Sciatic nerve (tissue), 2 donors: ENCODE results near the gene TOMM5. TPM values are rescaled to one million over a fixed set of nuclear protein-coding genes. Genes with fewer than 3 reads are reported as not detected.

Source experiments
- ATAC-seq: fragments of 200-7000 bp; cut with Tn5 transposase; one replicate; pipeline ENCODE4 v1.9.1; 2020; ENCODE audit warnings: mild to moderate bottlenecking, moderate library complexity
- DNase-seq: peaks from one replicate; pipeline ENCODE4 v3.0.0-alpha.2; 2020; ENCODE audit warnings: low spot score
- intact Hi-C: fragments of 100-400 bp; cut with DNase I; formaldehyde crosslinking; loops from one replicate; pipeline ENCODE4 v1.14.2; 2022
- total RNA-seq: library from RNA; stranded (reverse); fragmentation: NEBNext Ultra II Directional; extraction: Animal tissue kit (Norgen Biotek cat#: 25700); gene quantifications from one replicate; pipeline ENCODE4 v1.2.1, GENCODE V29; 2021
- donor health status: DM: no; HTN: no; CAD: no.
- donor health status: DM: no; HTN: no; CAD: no.

Gene TOMM5
- total RNA-seq, 1 donor from 2014 or later = 60.0 TPM

DNA sequence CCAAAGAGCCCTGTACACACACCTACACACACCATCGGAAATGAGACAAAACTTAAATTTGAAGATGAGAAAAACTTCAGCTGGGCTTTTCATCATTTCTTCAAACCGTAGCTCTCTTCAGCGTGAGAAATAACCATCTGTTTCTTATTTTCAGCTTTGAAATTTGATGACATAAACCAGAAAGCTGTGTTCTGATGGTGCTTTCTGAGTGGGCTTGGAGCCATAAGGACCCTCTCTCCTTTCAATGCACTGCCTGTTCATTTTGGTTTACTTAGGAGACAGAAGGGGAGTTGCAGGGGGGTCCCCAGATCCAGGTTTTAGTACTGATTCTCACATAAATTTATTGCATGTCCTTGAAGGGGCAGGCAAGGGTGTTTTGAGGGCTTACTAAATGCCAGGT lies 25.7 kb downstream of the TOMM5 start:
- no peak for ATAC-seq
- DNase-seq = no peak
- intact Hi-C loops = no loop called here

DNA sequence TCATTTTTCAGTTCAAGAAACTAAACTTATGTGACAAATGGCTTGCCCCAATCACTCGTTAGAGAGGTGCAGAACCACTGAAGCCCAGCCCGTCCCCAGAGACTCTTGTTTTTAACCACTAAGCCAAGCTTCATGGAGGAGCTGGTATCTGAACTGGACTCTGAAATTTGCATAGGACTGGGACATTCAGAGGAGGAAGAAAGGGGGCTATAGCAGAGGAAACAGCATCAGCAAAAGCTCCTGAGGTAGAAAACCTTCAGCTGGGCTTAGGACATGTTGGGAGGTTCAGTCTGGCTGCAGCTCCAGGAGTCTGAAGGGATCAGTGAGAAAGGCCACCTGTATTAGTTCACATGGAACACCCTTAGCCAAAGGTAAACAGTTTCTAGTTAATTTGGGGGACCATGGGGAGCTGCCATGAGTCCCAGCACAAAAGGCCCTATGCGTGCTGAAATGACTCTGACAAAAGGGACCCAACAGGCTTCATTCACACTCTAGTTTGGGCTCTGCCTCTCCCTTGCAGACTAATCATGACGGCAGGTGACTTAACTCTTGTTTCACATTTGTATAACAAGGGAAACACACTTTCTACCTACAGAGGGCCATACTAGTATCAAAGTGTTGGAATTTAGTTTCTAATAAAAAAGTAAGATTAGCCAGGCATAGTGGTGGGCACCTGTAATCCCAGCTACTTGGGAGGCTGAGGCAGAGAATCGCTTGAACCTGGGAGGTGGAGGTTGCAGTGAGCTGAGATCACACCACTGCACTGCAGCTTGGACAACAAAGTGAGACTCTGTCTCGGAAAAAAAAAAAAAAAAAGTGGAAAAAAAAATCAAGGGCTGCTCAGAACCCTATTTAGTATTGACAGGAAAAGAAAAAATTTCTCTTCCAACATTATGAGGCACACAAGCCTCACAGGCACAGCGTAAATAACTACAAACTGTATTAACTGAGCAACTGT lies 26.5 kb downstream of the TOMM5 start:
- ATAC-seq = no peak
- intact Hi-C loops = no loop called here
- no peak for DNase-seq

DNA sequence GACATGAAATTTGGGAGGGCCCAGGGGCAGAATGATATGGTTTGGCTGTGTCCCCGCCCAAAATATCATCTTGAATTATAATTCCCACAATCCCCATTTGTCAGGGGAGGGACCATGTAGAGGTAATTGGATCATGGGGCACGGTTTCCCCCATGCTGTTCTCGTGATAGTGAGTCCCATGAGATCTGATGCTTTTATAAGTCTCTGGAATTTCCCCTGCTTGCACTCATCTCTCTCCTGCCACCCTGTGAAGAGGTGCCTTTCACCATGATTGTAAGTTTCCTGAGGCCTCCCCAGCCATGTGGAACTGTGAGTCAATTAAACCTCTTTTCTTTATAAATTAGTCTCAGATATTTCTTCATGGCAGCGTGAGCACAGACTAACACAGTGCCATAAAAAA lies 27.5 kb downstream of the TOMM5 start:
- ATAC-seq (no peak), DNase-seq (no peak)
- intact Hi-C loops = no loop called here

DNA sequence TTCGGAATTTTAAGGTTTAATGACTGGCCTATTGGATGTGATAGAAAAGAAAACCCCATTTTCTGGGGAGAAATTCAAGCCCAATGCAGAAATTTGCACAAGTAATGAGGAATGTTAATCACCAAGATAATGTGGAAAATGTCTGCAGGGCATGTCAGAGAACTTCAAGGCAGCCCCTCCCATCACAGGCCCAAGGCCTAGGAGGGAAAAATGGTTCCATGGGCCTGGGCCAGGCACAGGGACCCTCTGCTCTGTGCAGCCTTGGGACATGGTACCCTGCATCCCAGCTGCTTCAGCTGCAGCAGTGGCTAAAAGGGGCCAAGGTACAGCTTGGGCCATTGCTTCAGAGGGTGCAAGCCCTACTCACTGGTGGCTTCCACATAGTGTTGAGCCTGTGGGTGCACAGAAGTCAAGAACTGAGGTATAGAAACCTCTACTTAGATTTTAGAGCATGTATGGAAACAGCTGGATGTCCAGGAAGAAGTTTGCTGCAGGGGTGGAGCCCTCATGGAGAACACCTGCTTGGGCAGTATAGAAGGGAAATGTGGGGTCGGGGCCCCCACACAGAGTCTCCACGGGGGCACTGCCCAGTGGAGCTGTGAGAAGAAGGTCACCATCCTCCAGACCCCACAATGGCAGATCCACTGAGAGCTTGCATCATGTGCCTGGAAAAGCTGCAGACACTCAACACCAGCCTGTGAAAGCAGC lies 28.4 kb downstream of the TOMM5 start:
- ATAC-seq (no peak), DNase-seq (no peak)
- intact Hi-C loops = no loop called here

DNA sequence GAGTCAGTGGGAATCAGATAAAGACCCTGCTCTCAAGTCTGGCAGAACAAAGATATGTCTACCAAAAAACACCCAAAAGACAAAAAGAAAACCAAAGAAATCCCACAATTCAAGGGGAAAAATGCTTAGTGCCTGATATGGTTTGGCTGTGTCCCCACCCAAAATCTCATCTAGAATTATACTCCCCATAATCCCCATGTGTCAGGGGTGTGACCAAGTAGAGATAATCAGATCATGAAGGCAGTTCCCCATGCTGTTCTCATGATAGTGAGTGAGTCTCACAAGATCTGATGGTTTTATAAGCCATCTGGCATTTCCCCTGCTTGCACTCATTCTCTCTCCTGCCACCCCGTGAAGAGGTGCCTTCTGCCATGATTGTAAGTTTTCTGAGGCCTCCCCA lies 29.6 kb downstream of the TOMM5 start:
- DNase-seq (no peak), ATAC-seq (no peak)
- intact Hi-C loops = no loop called here

DNA sequence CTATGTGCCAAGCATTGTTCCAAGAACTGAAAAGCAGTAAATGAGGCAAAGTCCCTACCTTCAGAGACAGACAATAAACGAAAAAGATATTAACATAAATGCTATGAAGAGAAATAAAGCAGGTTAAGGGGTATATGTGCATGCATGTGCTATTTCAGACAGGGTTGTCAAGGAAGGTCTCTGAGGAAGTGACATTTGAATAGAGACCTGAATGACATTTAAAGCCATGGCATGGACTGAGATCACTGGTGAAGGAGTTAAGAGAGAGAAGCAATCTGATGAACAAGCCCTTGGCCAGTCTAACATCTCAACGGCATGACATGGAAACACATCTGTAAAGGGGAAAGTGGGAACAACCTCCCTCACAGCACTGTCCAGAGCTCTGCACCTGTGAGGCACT lies 30.7 kb downstream of the TOMM5 start:
- DNase-seq (no peak), ATAC-seq (no peak)
- intact Hi-C loops = no loop called here

DNA sequence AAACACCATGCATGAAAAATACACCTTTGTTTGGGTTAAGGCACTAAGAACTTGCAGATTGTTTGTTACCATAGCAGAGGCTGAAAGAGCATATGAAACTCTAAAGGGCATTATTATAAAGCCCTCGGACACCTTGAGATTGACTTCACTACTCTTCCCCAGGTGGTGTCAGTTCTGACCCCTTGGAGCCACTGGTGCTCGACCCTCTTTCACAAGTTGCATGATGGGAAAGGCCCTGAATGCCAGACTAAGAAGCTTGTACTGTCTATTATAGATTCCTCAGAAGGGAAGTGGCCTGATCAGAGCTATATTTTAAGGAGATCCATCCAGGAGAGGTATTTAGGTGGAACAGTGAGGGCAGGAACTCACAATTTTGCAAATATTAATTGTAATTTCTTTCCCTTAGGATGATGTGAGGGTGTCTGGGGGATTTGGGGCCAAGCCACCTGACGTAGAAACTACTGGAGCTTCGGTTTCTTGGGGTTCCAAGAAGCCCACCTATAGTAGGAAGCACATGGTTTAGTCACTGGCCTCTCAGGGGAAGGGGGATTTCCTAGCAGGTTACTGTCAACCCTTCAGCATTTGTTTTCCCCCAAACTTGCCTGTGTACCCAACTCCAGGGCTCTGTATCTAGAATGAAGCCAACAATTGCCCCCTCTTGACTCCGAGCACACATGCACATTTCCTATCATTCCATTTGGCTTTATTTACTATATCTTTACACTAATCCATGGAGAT lies 32.4 kb downstream of the TOMM5 start:
- ATAC-seq = no peak
- intact Hi-C loops = no loop called here
- no peak for DNase-seq

DNA sequence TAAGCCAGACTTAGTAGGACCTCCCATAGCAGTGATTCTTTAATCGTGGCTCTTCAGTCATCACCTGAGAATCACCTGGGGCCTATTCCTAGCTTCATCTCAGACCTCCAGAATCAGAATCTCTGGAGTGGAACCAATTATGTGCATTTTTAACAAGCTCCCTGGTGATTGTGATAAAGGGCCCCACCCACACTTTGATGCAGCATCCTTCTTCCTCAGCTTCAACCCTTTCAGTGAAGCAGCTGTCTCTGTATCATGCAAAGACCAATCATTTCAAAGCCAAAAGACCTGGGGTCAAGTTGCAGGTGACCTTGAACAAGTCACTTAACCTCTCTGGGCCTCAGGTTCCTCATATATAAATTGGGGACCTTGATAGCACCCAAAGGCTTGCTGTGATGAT lies 33.3 kb downstream of the TOMM5 start:
- no peak for ATAC-seq
- intact Hi-C loops = no loop called here
- no peak for DNase-seq

DNA sequence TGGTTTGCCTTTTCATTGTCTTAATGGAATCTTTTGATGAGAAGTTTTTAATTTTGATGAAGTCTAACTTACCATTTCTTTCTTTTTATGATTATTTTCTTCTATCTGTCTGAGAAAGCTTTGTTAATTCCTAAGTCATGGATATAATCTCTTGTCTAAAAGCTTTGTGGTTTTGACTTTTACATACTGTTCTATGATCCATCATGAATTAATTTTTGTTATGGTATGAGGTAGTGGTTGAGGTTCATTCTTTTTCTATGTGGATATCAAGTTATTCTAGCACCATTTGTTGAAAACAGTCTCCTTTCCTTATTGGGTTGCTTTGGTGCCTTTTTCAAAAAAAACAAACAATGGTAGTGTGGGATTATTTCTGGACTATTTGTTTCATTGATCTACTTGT lies 36.6 kb downstream of the TOMM5 start:
- ATAC-seq = no peak
- intact Hi-C loops = no loop called here
- DNase-seq = no peak

DNA sequence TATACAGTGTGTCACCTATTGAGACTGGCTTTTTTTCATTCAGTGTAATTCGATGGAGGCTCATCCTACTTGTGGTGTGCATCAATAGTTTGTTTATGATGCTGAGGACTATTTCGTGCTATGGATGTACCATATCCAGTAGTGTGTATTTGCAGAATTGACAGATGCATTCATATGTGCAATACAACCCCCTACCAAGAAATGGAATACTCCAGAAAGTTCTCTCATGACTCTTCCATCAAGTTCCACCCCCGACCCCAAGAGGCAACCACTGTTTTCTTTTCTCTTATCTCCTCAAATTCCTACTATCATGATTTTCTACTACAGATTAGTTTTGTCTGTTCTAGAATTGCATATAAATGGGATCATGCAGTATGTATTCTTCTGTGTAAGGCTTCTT lies 38.1 kb downstream of the TOMM5 start:
- DNase-seq (no peak), ATAC-seq (no peak)
- intact Hi-C loops = no loop called here

DNA sequence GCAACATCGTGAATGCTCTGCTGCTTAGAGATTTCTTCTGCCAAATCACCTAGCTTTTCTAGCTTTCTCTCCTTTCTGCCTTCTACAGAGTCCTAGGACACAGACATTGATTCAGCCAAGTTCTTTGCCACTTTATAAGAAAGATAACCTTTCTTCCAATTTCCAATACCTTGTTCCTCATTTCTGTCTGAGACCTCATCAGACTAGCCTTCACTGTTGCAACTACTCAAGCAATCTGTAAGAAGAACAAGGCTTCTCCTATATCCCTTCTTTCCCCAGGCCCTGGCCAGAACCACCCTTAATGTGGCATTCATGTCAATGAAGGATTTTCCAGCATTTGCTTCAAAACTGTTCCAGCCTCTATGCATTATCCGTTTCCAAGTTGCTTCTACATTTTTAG lies 40.5 kb downstream of the TOMM5 start:
- intact Hi-C loops = no loop called here
- DNase-seq = no peak
- ATAC-seq = no peak

DNA sequence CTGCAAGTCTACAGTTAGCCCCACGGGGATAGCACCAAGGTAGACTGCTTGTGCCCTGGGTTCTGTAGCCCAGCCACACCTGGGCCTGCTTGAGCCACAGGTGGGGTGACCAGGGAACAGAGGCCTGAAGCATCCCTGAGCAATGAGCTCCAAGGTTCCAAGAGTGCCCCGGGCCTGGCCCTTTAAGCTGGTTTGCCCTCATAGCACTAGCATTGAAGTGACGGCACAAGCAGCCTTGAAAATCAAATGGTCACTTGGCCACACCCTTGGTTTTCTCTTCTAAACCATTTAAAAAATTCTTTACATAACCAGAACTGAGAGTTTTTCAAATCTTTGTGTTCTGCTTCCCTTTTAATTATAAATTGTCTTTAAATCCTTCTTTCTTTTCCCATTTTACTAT lies 40.9 kb downstream of the TOMM5 start:
- ATAC-seq (no peak), DNase-seq (no peak)
- intact Hi-C loops = no loop called here

DNA sequence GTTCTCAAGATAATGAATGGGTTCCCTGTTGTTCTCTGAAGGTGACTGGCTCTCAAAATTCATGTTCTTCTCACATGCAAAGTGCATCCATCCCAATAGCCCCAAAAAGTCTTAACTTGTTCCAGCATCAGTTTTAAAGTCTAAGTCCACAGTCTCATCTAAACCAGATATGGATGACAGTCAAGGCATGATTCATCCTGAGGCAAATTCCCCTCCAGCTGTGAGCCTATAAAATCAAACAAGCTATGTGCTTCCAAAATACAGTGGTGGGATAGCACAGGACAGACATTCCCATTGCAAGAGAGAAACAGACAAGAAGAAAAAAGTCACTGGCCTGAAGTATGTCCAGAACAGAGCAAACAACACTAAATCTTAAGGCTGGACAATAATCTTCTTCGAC lies 41.6 kb downstream of the TOMM5 start:
- ATAC-seq = no peak
- no peak for DNase-seq
- intact Hi-C loops = no loop called here

DNA sequence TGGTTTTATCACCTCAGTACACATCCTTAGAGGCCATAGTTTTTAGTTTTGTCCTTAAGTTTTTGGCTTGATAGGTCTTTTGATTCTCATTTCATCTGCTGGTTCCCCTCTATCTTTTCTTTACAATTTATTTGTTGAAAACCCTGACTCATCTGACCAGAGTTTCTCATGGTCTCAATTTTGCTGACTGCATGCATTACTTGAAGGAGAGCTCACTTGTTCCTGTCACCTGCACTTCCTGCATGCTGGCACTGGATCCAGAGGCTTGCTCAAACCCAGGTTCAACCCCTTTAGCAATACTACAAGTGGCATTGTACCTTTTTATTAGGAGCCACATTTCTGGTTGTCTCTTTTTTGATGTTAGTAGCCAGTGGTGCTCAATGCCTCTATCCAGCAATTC lies 42.9 kb downstream of the TOMM5 start:
- DNase-seq (no peak), ATAC-seq (no peak)
- intact Hi-C loops = no loop called here

DNA sequence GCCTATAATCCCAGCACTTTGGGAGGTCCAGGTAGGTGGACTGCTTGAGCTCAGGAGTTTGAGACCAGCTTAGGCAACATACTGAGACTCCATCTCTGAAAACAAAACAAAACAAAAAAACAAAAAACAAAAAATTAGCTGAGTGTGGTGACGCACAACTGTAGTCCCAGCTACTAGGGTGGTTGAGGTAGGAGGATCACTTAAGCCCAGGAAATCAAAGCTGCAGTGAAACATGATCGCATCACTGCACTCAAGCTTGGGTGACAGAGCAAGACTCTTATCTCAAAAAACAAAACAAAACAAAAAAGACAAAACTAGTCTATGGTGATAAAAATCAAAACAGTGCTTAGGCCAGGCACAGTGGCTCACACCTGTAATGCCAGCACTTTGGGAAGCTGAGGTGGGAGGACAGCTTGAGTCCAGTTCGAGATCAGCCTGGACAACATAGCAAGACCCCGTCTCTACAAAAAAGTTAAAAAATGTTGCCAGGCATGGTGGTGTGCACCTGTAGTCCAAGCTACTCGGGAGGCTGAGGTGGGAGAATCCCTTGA lies 45.0 kb downstream of the TOMM5 start:
- DNase-seq = no peak
- ATAC-seq = no peak
- intact Hi-C loops = no loop called here

DNA sequence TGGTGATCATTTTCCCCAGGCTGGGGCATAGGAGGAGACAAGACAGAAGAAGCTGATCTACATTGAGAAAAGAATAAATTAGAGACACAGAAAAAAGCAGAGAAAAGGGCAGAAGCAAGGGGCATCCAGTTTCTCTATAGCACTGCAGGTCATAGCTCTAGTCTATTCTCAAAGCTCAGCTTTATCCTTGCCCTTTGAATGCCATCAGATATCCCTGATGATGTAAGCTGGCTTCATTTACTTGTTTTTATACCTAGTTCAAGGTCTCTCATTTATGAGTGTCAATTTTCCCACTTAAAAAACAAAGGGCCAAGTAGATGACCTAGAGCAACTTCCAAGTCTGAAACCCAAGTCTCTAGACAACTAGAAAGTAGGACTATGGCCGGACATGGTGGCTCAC lies 48.9 kb downstream of the TOMM5 start:
- DNase-seq = no peak
- no peak for ATAC-seq
- intact Hi-C loops = no loop called here

DNA sequence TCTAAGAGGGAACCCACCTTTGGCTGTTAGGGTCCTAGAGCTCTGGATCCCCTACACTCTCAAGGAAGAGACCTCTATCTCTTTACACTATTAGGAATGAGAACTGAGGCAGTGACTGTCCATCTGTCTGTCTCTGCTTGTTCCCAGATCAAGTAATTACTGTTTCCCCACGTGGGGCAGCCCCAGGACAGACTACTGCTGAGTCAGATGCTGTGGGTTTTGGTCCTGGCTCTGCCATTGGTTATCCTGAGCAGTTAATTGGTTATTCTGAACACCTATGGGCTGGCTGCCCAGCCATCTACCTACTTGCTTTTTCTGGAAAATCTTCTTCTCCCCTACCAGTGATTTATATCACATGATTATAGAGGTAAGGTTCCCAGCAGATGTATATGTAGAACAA lies 49.5 kb downstream of the TOMM5 start:
- no peak for DNase-seq
- intact Hi-C loops = no loop called here
- ATAC-seq = no peak

DNA sequence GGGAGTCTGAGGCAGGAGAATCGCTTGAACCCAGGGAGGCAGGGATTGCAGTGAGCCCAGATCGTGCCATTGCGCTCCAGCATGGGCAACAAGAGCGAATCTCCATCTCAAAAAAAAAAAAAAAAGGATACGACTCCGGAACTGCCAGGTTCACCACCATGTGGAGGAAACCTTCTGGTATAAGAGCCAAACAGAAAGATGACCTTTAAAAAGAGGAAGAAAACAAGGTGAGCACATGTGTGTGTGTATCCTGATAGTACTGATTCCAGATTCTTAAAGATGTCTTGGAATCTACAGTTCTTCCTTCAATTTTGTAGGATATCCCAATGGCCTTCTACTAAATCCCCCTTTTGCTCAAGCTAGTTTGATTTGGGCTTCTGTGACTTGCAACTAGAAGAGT lies 49.9 kb downstream of the TOMM5 start:
- intact Hi-C loops = no loop called here
- ATAC-seq = no peak
- DNase-seq = no peak

DNA sequence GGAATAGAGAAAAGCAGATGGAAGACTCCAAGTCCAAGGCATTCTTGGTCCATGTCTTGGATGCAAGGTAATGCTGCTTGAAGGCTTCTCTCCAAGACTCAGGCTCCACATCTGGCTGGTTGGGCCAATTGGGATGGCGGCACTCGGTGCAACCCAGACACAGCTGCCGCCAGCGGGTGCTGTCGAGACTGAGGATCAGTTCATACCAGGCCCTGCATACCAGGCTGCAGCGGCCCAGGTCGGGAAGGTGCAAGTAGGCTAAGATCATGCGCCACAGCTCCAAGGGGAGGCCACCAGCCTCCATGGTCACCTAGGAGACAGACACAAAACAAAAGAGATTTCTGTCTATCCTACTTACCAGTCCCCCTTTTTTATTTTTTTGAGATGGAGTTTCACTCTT lies 50.9 kb downstream of the TOMM5 start:
- intact Hi-C loops = no loop called here
- DNase-seq (no peak), ATAC-seq (no peak)

DNA sequence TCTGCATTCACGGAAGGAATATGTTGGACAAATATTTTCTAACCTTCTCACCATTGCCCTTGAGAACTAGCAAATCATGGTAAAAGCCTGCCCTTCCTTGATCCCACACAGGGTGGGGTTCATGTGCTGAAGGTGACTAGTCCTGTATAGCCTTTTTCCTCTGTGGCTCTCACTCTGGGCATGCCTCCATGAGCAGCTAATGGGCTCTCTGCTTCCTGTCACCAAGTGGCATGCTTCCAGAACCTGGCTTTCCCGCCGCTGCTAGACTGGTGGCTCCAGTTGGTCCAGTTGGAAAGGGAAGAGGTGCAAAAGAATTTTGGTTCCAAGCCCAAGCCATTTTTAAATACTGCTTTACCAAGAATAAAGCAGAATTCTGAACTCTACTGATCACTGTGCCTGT lies 51.8 kb downstream of the TOMM5 start:
- intact Hi-C loops = no loop called here
- no peak for ATAC-seq
- DNase-seq = no peak
